Measurements from ENCODE around the gene KRT74. TPM values are rescaled to one million over a fixed set of nuclear protein-coding genes. Genes with fewer than 3 reads are reported as not detected.

The KRT74 gene
- total RNA-seq, 1 donor from 2014 or later: not detected

DNA sequence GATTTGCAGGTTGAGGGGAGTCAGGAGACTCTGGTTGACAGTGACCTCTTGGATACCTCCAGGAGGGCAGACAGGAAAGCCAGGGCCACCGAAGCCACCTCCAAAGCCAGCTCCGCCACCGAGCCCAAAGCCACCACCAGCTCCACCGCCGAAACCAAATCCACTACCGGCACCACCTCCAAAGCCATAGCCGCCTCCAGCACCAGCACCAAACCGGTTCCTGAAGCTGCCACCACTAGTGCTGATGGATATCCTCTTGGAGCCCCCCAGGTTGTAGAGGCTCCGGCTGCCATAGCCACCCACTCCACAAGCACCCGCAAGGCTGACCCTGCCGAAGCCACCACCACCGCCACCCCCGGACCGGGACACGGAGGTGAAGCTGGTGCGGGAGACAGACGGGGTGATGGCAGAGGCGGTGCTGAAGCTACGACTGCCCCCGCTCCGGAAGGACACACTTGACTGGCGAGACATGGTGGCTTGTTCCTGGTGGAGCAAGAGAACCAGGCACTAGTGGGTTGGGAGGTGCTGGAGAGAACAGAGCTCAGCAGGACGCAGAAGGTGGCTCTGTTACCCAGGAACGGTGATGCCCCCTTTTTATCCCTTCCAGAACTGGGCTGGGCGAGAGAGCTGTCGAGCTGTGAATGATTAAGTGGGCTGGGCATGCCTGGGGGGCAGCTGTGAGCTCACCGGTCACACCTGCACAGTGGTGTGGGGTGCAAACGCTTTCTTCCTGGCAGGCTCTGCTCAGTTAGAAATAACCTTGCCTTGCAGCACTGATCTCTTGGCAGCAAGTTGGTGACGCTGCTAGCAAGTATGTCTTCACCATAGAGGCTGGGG lies 53.6 kb downstream of the KRT74 start, which contains the start of gene KRT5:
TSS of gene KRT5 (minus strand) at position 569 of the 837 bp plus-strand sequence. CDS start at position 471, 98 bp downstream.
- TF ChIP-seq, protein P1, sequence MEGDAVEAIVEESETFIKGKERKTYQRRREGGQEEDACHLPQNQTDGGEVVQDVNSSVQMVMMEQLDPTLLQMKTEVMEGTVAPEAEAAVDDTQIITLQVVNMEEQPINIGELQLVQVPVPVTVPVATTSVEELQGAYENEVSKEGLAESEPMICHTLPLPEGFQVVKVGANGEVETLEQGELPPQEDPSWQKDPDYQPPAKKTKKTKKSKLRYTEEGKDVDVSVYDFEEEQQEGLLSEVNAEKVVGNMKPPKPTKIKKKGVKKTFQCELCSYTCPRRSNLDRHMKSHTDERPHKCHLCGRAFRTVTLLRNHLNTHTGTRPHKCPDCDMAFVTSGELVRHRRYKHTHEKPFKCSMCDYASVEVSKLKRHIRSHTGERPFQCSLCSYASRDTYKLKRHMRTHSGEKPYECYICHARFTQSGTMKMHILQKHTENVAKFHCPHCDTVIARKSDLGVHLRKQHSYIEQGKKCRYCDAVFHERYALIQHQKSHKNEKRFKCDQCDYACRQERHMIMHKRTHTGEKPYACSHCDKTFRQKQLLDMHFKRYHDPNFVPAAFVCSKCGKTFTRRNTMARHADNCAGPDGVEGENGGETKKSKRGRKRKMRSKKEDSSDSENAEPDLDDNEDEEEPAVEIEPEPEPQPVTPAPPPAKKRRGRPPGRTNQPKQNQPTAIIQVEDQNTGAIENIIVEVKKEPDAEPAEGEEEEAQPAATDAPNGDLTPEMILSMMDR (conservative IDR thresholded peaks at IDR 0.05): no peak
- Mint-ChIP-seq H3K27me3 (peaks cover 15% of the 10 kb centered on the region), H3K4me3 (no peak within 1 kb of the TSS), H3K36me3 (no peaks in the 10 kb centered on the region), H3K27ac (no peak within 1 kb of the TSS), H3K4me1 (ENCODE audit: unreplicated experiment) (no peaks in the 10 kb centered on the region), H3K9me3 (no peaks in the 10 kb centered on the region)
- peak; percentile 44 for DNase-seq (ENCODE audit: extremely low spot score, unreplicated experiment)

DNA sequence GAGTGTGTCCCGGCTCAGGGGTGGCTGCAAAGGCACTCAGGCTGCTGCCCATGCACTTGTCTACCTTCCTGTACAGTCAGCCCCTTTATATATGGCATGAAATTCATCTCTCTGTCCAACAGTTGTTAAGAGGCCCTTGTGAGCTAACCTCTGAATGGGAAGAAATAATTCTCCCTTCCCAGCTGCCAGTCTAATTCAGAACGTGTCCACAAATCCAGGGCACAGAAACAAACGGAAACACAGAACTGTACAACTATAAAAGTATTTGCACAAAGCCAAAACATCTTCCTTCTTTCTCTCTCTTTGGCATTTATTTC lies 54.3 kb downstream of the KRT74 start:
- Mint-ChIP-seq H3K9me3 (no peaks in the 10 kb centered on the region), H3K27me3 (peaks cover 15% of the 10 kb centered on the region), H3K27ac (no peak overlapping the region), H3K4me1 (ENCODE audit: unreplicated experiment) (no peaks in the 10 kb centered on the region), H3K36me3 (no peaks in the 10 kb centered on the region), H3K4me3 (no peak overlapping the region)
- no peak for DNase-seq (ENCODE audit: extremely low spot score, unreplicated experiment)
- TF ChIP-seq, protein P1 (conservative IDR thresholded peaks at IDR 0.05): no peak

- H3K4me3 Mint-ChIP-seq: no peak overlapping the region
- no peaks in the 10 kb centered on the region for H3K36me3 Mint-ChIP-seq
- H3K4me1 Mint-ChIP-seq (ENCODE audit: unreplicated experiment): no peaks in the 10 kb centered on the region
- H3K27ac Mint-ChIP-seq: no peak overlapping the region
- H3K27me3 Mint-ChIP-seq: peaks cover 15% of the 10 kb centered on the region
- TF ChIP-seq, protein P1 (conservative IDR thresholded peaks at IDR 0.05): no peak
- DNase-seq (ENCODE audit: extremely low spot score, unreplicated experiment): peak; percentile 43
- no peaks in the 10 kb centered on the region for H3K9me3 Mint-ChIP-seq
Measured at GRCh38 chr12:52518574-52519386, 54.9 kb downstream of the KRT74 start.

GRCh38 chr12:52517888-52518287 lies 55.8 kb downstream of the KRT74 start:
- Mint-ChIP-seq H3K4me3 (no peak overlapping the region), H3K36me3 (no peaks in the 10 kb centered on the region), H3K27me3 (peaks cover 13% of the 10 kb centered on the region), H3K4me1 (ENCODE audit: unreplicated experiment) (no peaks in the 10 kb centered on the region), H3K9me3 (no peaks in the 10 kb centered on the region), H3K27ac (no peak overlapping the region)
- TF ChIP-seq, protein P1 (conservative IDR thresholded peaks at IDR 0.05): no peak
- no peak for DNase-seq (ENCODE audit: extremely low spot score, unreplicated experiment)

- TF ChIP-seq, protein P1 (conservative IDR thresholded peaks at IDR 0.05): no peak
- H3K4me1 Mint-ChIP-seq (ENCODE audit: unreplicated experiment): no peaks in the 10 kb centered on the region
- H3K9me3 Mint-ChIP-seq: no peaks in the 10 kb centered on the region
- H3K4me3 Mint-ChIP-seq: no peak overlapping the region
- H3K27me3 Mint-ChIP-seq: peaks cover 13% of the 10 kb centered on the region
- no peaks in the 10 kb centered on the region for H3K36me3 Mint-ChIP-seq
- no peak for DNase-seq (ENCODE audit: extremely low spot score, unreplicated experiment)
- no peak overlapping the region for H3K27ac Mint-ChIP-seq
Measured at GRCh38 chr12:52517005-52517835, 56.4 kb downstream of the KRT74 start.

Measured in type B pancreatic cell (in vitro differentiated cells).